GM03348 (cell line): ENCODE results near the gene UGT2B11.
"Not testable (repeated sequence)": the region's sequence is repeated elsewhere in the genome, so short reads cannot be mapped to it uniquely, and the experiment has no call there.

Source experiments
- DNase-seq: peaks from one replicate; pipeline ENCODE4 v3.0.0; 2012; ENCODE audit warnings: low spot score

Gene UGT2B11

GRCh38 chr4:69214716-69215115 is at the start of gene UGT2B11:
Gene UGT2B11 (minus strand): TSS chr4:69214748. CDS start chr4:69214722, 26 bp downstream.
- no peak for DNase-seq

GRCh38 chr4:69253147-69253772 is 38.7 kb upstream of the UGT2B11 start:
- DNase-seq, result not testable (repeated sequence)

GRCh38 chr4:69250884-69251283 is 36.3 kb upstream of the UGT2B11 start:
- DNase-seq, result not testable (repeated sequence)

- DNase-seq, result not testable (repeated sequence)
Observed at GRCh38 chr4:69242562-69243240, 28.2 kb upstream of the UGT2B11 start.

GRCh38 chr4:69241746-69242145 is 27.2 kb upstream of the UGT2B11 start:
- DNase-seq, result not testable (repeated sequence)

- not testable (repeated sequence) for DNase-seq
Observed at GRCh38 chr4:69240787-69241186, 26.2 kb upstream of the UGT2B11 start.

GRCh38 chr4:69239557-69240168 is 25.1 kb upstream of the UGT2B11 start:
- no peak for DNase-seq

GRCh38 chr4:69239092-69239491 is 24.5 kb upstream of the UGT2B11 start:
- no peak for DNase-seq

GRCh38 chr4:69224891-69225290 is 10.3 kb upstream of the UGT2B11 start:
- no peak for DNase-seq

GRCh38 chr4:69223277-69223676 is 8.7 kb upstream of the UGT2B11 start:
- DNase-seq, result not testable (repeated sequence)

- not testable (repeated sequence) for DNase-seq
Observed at GRCh38 chr4:69218491-69218890, 3.9 kb upstream of the UGT2B11 start.

- no peak for DNase-seq
Observed at GRCh38 chr4:69210911-69211310, 3.6 kb downstream of the UGT2B11 start.

GRCh38 chr4:69198506-69198905 is 16.0 kb downstream of the UGT2B11 start:
- not testable (repeated sequence) for DNase-seq

GRCh38 chr4:69196209-69196965 is 18.2 kb downstream of the UGT2B11 start:
- no peak for DNase-seq

GRCh38 chr4:69194166-69194565 is 20.4 kb downstream of the UGT2B11 start:
- DNase-seq, result no peak

- not testable (repeated sequence) for DNase-seq
Observed at GRCh38 chr4:69191905-69192304, 22.6 kb downstream of the UGT2B11 start.

GRCh38 chr4:69190621-69191020 is 23.9 kb downstream of the UGT2B11 start:
- not testable (repeated sequence) for DNase-seq

GRCh38 chr4:69181519-69182169 is 32.9 kb downstream of the UGT2B11 start:
- not testable (repeated sequence) for DNase-seq

- DNase-seq, result not testable (repeated sequence)
Observed at GRCh38 chr4:69179817-69180216, 34.7 kb downstream of the UGT2B11 start.

- DNase-seq, result not testable (repeated sequence)
Observed at GRCh38 chr4:69178751-69179205, 35.8 kb downstream of the UGT2B11 start.

- DNase-seq, result peak; percentile 24
Observed at GRCh38 chr4:69170233-69171134, 44.1 kb downstream of the UGT2B11 start.
